Measurements from ENCODE around the gene TTC21A.

GRCh38 chr3:39143051-39143885 is 35.8 kb downstream of the TTC21A start:
- TF ChIP-seq RBFOX2 (IDR thresholded peaks at IDR 0.05; ENCODE audit: low read depth, low read length) (no peak), ZSCAN22 (CRISPR knock-in tag; IDR thresholded peaks at IDR 0.05) (no peak), MED1 (CRISPR knock-in tag; IDR thresholded peaks at IDR 0.05) (no peak), KDM5B (CRISPR knock-in tag; IDR thresholded peaks at IDR 0.05; ENCODE audit: borderline replicate concordance) (no peak)

Data from HepG2 (cell line).